ENCODE data around the gene LLGL1.

GRCh38 chr17:18201108-18201507, 24.3 kb upstream of the LLGL1 start:
- TF ChIP-seq POLR2A (IDR thresholded peaks at IDR 0.05), result no peak
- TF ChIP-seq, protein P1, sequence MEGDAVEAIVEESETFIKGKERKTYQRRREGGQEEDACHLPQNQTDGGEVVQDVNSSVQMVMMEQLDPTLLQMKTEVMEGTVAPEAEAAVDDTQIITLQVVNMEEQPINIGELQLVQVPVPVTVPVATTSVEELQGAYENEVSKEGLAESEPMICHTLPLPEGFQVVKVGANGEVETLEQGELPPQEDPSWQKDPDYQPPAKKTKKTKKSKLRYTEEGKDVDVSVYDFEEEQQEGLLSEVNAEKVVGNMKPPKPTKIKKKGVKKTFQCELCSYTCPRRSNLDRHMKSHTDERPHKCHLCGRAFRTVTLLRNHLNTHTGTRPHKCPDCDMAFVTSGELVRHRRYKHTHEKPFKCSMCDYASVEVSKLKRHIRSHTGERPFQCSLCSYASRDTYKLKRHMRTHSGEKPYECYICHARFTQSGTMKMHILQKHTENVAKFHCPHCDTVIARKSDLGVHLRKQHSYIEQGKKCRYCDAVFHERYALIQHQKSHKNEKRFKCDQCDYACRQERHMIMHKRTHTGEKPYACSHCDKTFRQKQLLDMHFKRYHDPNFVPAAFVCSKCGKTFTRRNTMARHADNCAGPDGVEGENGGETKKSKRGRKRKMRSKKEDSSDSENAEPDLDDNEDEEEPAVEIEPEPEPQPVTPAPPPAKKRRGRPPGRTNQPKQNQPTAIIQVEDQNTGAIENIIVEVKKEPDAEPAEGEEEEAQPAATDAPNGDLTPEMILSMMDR (IDR thresholded peaks at IDR 0.05), result no peak
